Liver (tissue), 9 donors: ENCODE data around the gene MARK3. TPM values are rescaled to one million over a fixed set of nuclear protein-coding genes. Genes with fewer than 3 reads are reported as not detected.

Experiments
- DNase-seq: peaks from one replicate; pipeline ENCODE4 v3.0.0-alpha.2; 2017; ENCODE audit warnings: low spot score
- H3K27ac ChIP-seq, 2 donors: one replicate each; pipeline ENCODE4 v1.7.0; 2013; ENCODE audit warnings: inconsistent platforms in 2 of 2, low read length in 2 of 2, control low read depth in 1 of 2, low read depth in 1 of 2, mild to moderate bottlenecking in 1 of 2
- H3K27me3 ChIP-seq, 4 donors: one replicate each; pipeline versions ENCODE4 v1.6.1 to v1.7.0; 2013; ENCODE audit warnings: low read length in 3 of 4, inconsistent platforms in 1 of 4, mild to moderate bottlenecking in 1 of 4, moderate library complexity in 1 of 4; ENCODE audit not compliant: control insufficient read depth in 4 of 4, insufficient read depth in 4 of 4
- H3K36me3 ChIP-seq, 4 donors: one replicate each; pipeline versions ENCODE4 v1.6.1 to v1.7.0; 2013; ENCODE audit warnings: low read length in 3 of 4, mild to moderate bottlenecking in 3 of 4, low read depth in 1 of 4, moderate library complexity in 1 of 4; ENCODE audit not compliant: control insufficient read depth in 4 of 4, insufficient read depth in 3 of 4
- H3K4me1 ChIP-seq, 4 donors: one replicate each; pipeline versions ENCODE4 v1.6.1 to v1.7.0; 2013; ENCODE audit warnings: low read length in 3 of 4, mild to moderate bottlenecking in 3 of 4, moderate library complexity in 1 of 4; ENCODE audit not compliant: control insufficient read depth in 4 of 4, insufficient read depth in 4 of 4
- H3K4me3 ChIP-seq, 3 donors: one replicate each; pipeline versions ENCODE4 v1.6.1 to v1.7.0; 2013; ENCODE audit warnings: low read length in 3 of 3, control low read depth in 1 of 3, low read depth in 1 of 3, mild to moderate bottlenecking in 1 of 3
- H3K9ac ChIP-seq, 2 donors: one replicate each; pipeline ENCODE4 v1.7.0; 2013; ENCODE audit warnings: low read length in 2 of 2, mild to moderate bottlenecking in 2 of 2, moderate library complexity in 2 of 2, control low read depth in 1 of 2, low read depth in 1 of 2
- H3K9me3 ChIP-seq, 4 donors: one replicate each; pipeline versions ENCODE4 v1.6.1 to v1.7.0; 2013; ENCODE audit warnings: low read length in 3 of 4; ENCODE audit not compliant: control insufficient read depth in 4 of 4
- EGR1 ChIP-seq, 2 donors: IDR thresholded peaks; 2 replicates each; pipeline ENCODE4 v1.6.1; 2016 to 2018; ENCODE audit warnings: antibody characterized with exemption in 2 of 2, low read depth in 2 of 2
- FOXA1 ChIP-seq: IDR thresholded peaks from 2 replicates; pipeline ENCODE4 v1.6.1; 2016; ENCODE audit warnings: antibody characterized with exemption
- FOXA2 ChIP-seq: IDR thresholded peaks from 2 replicates; pipeline ENCODE4 v1.6.1; 2016; ENCODE audit warnings: antibody characterized with exemption
- HNF4A ChIP-seq, 2 donors: conservative IDR thresholded peaks; 2 replicates each; pipeline ENCODE4 v1.6.1; 2016; ENCODE audit warnings: antibody characterized with exemption in 2 of 2, mild to moderate bottlenecking in 2 of 2
- JUND ChIP-seq, 2 donors: IDR thresholded peaks; 2 replicates each; pipeline ENCODE4 v1.6.1; 2016; ENCODE audit warnings: antibody characterized with exemption in 2 of 2
- NR2F2 ChIP-seq: IDR thresholded peaks from 2 replicates; pipeline ENCODE4 v1.6.1; 2016; ENCODE audit warnings: antibody characterized with exemption
- RAD21 ChIP-seq, 2 donors: IDR thresholded peaks; 2 replicates each; pipeline ENCODE4 v1.6.1; 2016; ENCODE audit warnings: antibody characterized with exemption in 2 of 2, mild to moderate bottlenecking in 2 of 2
- RXRA ChIP-seq, 2 donors: IDR thresholded peaks; 2 replicates each; pipeline ENCODE4 v1.6.1; 2017 to 2018; ENCODE audit warnings: antibody characterized with exemption in 2 of 2, mild to moderate bottlenecking in 1 of 2
- SP1 ChIP-seq: IDR thresholded peaks from 2 replicates; pipeline ENCODE4 v1.6.1; 2018; ENCODE audit warnings: antibody characterized with exemption, mild to moderate bottlenecking
- YY1 ChIP-seq: IDR thresholded peaks from 2 replicates; pipeline ENCODE4 v1.6.1; 2016; ENCODE audit warnings: antibody characterized with exemption, mild to moderate bottlenecking
- WGBS: extraction: QIAGEN DNeasy Blood & Tissue Kit; methylation state at CpG from one replicate; pipeline ENCODE4 v1.1.7; 2013; 5-methylcytosine and 5-hydroxymethylcytosine counted together
- polyA plus RNA-seq, 2 donors: library from polyadenylated mRNA; stranded (reverse) in 1 of 2; unstranded in 1 of 2; fragments of 200-250 nt in 1 of 2; fragments of >200 nt in 1 of 2; fragmentation: Nextera tagmentation in 1 of 2; extraction: Ambion mirVana in 1 of 2; gene quantifications; one replicate each; pipeline versions ENCODE4 v1.2.1 to v1.2.3, GENCODE V29; 2013 to 2015
- total RNA-seq, 2 donors: library from RNA; depleted of rRNA; stranded (reverse); fragments of >200 nt; gene quantifications; one replicate each; pipeline ENCODE4 v1.2.3, GENCODE V29; 2014
- TF ChIP-seq, protein P1 (sequence below): IDR thresholded peaks from 2 replicates; pipeline ENCODE4 v1.6.1; 2016; ENCODE audit warnings: antibody characterized with exemption, mild to moderate bottlenecking
- TF ChIP-seq, protein P2 (sequence below): IDR thresholded peaks from 2 replicates; pipeline ENCODE4 v1.6.1; 2016; ENCODE audit warnings: antibody characterized with exemption
- TF ChIP-seq, protein P3 (sequence below): IDR thresholded peaks from 2 replicates; pipeline ENCODE4 v1.6.1; 2016; ENCODE audit warnings: antibody characterized with exemption
- donor health status: healthy.
- donor health status: healthy.
- donor health status: healthy.
- donor health status: healthy.
- donor health status: healthy.

The MARK3 gene
- total and polyA plus RNA-seq, 4 donors = 14.1 to 86.0 (median 33.0) TPM

DNA sequence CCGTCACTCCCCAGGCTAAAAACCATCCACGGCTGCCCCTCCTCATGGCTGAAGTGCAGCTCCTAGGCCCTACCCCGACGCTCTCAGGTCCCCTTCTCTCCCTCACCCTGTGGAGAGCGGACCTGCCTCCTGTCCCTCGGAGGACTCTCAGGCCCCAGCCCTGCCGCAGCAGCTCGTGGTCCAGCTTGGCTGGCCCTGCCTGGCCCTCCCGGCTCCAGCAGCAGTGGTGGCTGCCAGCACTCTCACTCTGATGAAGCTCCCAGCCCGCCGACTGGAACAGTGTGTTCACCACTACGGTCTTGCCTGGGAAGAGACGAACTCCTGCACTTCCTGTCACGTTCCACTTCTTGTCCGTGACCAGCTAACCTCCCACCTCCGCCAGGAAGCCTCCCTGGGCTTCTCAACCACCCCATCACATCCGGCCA is 166.1 kb downstream of the MARK3 start (continued):
- TF ChIP-seq, protein P1, sequence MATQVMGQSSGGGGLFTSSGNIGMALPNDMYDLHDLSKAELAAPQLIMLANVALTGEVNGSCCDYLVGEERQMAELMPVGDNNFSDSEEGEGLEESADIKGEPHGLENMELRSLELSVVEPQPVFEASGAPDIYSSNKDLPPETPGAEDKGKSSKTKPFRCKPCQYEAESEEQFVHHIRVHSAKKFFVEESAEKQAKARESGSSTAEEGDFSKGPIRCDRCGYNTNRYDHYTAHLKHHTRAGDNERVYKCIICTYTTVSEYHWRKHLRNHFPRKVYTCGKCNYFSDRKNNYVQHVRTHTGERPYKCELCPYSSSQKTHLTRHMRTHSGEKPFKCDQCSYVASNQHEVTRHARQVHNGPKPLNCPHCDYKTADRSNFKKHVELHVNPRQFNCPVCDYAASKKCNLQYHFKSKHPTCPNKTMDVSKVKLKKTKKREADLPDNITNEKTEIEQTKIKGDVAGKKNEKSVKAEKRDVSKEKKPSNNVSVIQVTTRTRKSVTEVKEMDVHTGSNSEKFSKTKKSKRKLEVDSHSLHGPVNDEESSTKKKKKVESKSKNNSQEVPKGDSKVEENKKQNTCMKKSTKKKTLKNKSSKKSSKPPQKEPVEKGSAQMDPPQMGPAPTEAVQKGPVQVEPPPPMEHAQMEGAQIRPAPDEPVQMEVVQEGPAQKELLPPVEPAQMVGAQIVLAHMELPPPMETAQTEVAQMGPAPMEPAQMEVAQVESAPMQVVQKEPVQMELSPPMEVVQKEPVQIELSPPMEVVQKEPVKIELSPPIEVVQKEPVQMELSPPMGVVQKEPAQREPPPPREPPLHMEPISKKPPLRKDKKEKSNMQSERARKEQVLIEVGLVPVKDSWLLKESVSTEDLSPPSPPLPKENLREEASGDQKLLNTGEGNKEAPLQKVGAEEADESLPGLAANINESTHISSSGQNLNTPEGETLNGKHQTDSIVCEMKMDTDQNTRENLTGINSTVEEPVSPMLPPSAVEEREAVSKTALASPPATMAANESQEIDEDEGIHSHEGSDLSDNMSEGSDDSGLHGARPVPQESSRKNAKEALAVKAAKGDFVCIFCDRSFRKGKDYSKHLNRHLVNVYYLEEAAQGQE = no peak
- TF ChIP-seq NR2F2 (no peak), RXRA (IDR thresholded peaks at IDR 0.05) (no peak), SP1 (no peak), RAD21 (IDR thresholded peaks at IDR 0.05) (no peak), JUND (IDR thresholded peaks at IDR 0.05) (no peak), FOXA1 (no peak), YY1 (no peak)

DNA sequence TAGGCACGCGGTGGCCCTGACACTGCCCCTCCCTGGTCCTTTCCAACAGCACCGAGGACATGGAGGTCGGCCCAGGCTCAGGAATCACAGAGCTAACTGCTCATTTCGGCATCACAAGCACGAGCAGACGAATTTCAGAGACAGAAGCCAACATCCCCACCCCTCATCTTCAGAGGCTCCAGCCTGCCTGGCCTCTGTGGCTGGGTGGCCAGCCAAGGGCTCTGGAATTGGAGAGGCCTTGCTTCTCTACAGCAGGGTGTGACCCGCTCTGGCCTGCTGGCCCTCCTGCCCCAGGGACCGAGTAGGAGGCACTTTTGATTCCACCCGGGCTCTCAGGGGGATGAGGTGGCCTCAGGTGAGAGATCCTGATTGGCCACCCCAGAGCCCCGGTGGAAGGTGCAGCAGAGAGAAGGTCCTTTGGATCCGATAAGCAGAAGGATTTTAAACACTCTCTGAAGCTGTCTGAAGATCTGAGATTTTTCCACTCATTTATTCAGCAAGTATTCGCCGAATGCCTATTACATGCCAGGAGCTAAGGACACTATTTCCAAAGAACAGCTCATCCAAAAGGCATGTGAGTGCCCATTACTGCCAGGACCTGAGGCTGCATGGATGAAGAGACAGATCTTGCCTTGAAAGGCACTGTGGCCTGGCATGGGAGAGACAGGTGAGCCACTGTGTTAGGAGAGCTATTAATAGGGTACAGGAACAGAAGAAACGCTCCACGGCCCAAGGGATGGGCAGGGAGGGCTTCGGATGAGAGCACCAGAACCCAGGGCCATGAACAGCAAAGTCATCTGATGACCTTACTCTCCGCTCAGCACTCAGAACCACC is 167.0 kb downstream of the MARK3 start:
- DNase-seq = no peak
- Histone ChIP-seq H3K9ac (no peak overlapping the region), H3K9me3 (no peaks in the 10 kb centered on the region), H3K4me1 (peaks cover 0 to 2% (median 0%) of the 10 kb centered on the region in 4 donors), H3K27ac (no peak overlapping the region), H3K36me3 (peaks cover 0 to 2% (median 0%) of the 10 kb centered on the region in 4 donors), H3K4me3 (no peak overlapping the region), H3K27me3 (no peaks in the 10 kb centered on the region)
- 83% methylated on average over 18 of the region's 18 CpGs for WGBS
- TF ChIP-seq SP1 (no peak), RAD21 (IDR thresholded peaks at IDR 0.05) (no peak), FOXA2 (no peak), JUND (IDR thresholded peaks at IDR 0.05) (no peak), HNF4A (conservative IDR thresholded peaks at IDR 0.05) (no peak), YY1 (no peak), EGR1 (IDR thresholded peaks at IDR 0.05; ENCODE audit: low read depth in 2 of 2) (no peak), FOXA1 (no peak)
- TF ChIP-seq, protein P2, sequence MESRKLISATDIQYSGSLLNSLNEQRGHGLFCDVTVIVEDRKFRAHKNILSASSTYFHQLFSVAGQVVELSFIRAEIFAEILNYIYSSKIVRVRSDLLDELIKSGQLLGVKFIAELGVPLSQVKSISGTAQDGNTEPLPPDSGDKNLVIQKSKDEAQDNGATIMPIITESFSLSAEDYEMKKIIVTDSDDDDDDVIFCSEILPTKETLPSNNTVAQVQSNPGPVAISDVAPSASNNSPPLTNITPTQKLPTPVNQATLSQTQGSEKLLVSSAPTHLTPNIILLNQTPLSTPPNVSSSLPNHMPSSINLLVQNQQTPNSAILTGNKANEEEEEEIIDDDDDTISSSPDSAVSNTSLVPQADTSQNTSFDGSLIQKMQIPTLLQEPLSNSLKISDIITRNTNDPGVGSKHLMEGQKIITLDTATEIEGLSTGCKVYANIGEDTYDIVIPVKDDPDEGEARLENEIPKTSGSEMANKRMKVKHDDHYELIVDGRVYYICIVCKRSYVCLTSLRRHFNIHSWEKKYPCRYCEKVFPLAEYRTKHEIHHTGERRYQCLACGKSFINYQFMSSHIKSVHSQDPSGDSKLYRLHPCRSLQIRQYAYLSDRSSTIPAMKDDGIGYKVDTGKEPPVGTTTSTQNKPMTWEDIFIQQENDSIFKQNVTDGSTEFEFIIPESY = no peak
- TF ChIP-seq, protein P1 = no peak
- TF ChIP-seq, protein P3, sequence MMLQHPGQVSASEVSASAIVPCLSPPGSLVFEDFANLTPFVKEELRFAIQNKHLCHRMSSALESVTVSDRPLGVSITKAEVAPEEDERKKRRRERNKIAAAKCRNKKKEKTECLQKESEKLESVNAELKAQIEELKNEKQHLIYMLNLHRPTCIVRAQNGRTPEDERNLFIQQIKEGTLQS = no peak
